GM12875 (cell line): ENCODE results near the gene RNF123.

Source experiments
- H3K4me3 ChIP-seq: one replicate; pipeline ENCODE4 v1.5.1; 2011; ENCODE audit warnings: low read depth, low read length, control low read depth
- TF ChIP-seq, protein P1 (sequence below): IDR thresholded peaks from 2 replicates; pipeline ENCODE4 v1.5.1; 2011; ENCODE audit warnings: low read depth, mild to moderate bottlenecking, control low read depth, inconsistent platforms, low read length, moderate library complexity, borderline replicate concordance; ENCODE audit not compliant: insufficient read depth

Gene RNF123

DNA sequence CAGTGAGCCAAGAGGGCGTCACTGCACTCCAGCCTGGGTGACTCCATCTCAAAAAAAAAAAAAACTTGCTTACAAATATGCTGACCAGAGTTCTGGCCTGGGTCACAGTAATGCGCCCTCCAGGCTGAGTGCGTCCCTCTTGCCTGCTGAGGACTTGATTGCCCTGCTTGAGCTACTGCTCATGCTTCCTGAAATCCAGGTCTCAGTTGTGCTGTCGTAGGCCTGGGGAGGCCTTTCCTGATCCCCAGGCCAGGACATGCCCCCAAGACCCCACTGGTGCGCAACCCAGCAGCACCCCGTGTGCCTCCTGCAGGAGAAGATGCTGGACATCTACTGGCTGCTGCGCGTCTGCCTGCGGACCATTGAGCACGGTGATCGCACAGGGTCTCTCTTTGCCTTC lies 22.8 kb downstream of the RNF123 start:
- TF ChIP-seq, protein P1, sequence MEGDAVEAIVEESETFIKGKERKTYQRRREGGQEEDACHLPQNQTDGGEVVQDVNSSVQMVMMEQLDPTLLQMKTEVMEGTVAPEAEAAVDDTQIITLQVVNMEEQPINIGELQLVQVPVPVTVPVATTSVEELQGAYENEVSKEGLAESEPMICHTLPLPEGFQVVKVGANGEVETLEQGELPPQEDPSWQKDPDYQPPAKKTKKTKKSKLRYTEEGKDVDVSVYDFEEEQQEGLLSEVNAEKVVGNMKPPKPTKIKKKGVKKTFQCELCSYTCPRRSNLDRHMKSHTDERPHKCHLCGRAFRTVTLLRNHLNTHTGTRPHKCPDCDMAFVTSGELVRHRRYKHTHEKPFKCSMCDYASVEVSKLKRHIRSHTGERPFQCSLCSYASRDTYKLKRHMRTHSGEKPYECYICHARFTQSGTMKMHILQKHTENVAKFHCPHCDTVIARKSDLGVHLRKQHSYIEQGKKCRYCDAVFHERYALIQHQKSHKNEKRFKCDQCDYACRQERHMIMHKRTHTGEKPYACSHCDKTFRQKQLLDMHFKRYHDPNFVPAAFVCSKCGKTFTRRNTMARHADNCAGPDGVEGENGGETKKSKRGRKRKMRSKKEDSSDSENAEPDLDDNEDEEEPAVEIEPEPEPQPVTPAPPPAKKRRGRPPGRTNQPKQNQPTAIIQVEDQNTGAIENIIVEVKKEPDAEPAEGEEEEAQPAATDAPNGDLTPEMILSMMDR = no peak
- no peak overlapping the region for H3K4me3 ChIP-seq

DNA sequence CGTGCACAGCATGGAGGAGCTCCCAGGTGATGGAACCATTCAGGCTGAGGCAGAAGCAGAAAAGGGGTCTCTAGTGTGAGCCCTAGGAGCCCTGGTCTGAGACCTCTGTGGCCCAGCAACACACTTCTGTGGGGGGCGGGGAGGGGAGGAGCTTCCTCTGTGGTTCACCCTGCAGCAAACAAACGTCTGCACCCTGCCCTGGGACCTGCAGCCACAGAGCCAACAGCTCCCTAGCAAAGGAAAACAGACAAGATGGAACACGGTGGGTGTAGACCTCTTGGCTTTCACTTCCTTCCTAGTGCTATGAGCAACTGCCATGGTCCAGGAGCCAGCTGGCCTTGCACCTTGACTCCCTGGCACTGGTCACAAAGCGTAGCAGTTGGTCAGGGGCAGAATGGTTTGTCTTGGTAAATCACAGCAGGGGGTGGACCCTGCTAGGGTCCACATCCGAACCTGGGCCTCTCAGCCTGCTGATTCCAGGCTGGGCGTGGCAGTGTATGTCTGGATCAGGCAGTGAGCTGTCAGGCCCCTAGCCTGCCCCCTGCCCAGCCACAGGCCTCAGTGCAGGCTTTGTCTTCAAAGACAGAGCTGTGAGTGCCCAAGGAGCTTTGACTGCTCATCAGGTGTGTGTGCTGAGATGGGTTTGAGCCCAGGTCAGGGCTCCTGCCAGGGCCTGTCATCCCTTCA lies 23.4 kb downstream of the RNF123 start:
- H3K4me3 ChIP-seq = no peak overlapping the region
- TF ChIP-seq, protein P1 = no peak

DNA sequence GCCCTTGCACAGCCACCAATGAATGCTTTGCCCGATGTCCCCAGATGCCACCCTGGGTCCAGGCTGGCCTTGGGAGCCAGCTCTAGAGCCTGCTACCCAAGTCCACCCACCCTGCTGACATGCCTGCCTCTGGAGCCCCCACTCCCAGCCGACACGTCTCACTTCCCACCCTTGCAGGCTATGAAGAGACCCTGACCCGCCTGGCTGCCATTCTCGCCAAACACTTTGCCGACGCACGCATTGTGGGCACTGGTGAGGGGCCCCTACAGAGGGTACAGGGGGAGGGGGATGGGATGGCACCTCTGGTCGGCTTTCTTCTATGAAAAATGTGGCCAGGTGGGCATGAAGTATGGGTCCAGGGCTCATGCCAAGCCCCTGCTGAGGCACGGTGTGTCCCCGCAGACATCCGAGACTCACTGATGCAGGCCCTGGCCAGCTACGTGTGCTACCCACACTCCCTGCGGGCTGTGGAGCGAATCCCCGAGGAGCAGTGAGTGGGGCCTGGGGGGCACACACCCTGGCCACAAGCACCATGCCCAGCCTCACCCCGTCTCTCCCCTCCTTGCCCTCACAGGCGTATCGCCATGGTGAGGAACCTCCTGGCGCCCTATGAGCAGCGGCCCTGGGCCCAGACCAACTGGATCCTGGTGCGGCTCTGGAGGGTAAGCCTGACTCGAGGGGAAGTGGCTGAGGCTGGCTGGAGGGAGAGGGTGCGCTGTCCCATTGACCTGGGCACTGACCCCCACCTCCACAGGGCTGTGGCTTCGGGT lies 24.2 kb downstream of the RNF123 start:
- TF ChIP-seq, protein P1 = no peak
- no peak overlapping the region for H3K4me3 ChIP-seq

DNA sequence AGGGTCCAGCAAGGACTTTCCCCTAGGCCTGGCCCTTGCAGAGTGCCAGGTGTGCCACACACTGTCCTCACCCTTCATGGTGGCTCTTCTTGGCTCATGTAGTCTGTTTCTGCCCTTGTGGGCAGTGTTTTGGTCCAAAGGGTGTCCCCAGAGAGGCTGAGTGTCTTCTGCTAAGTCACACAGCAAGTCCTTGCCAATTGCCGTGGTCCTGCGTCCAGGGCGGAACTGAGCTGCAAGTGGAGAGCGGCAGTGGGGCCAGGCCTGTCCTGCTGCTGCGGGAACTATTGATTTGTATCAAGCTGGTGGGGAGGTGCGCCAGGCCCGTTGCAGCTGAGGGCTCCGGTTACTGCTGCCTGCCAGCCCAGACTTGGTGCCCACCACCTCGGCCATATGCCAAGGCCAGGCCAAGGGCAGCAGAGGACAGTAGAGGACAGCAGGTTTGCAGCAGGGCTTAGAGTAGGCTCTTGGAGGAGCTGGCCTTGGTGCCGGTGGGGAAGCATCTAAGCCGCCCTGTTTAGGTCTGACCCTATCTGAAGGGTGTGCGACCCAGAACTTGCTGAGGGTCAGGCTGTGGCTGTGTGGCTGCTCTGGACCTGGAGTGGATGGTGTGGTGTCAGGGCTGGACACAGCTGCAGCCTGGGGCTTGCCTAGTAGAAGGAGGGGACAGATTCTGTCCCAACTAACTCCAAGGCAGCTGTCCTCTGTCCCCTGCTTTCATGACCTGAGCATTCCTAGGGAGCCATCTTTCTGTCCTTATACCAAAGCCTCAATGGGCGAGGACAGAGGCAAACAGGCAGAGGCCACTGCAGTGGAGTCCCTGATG lies 25.6 kb downstream of the RNF123 start:
- H3K4me3 ChIP-seq = no peak overlapping the region
- TF ChIP-seq, protein P1 = no peak

DNA sequence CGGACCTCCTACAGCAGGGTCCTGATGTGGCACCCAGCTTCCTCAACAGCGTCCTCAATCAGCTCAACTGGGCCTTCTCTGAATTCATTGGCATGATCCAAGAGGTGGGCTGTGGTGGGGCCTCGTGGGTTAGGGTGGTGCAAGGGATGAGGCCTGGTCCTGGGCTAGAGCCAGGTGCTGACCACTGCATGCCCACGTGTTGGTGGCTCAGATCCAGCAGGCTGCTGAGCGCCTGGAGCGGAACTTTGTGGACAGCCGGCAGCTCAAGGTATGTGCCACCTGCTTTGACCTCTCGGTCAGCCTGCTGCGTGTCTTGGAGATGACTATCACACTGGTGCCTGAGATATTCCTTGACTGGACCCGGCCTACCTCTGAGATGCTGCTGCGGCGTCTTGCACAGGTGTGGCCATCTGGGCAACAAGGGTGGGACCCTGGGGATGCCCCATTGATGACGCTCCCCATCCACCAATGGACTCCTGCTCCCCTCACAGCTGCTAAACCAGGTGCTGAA lies 26.3 kb downstream of the RNF123 start:
- no peak overlapping the region for H3K4me3 ChIP-seq
- TF ChIP-seq, protein P1 = no peak

DNA sequence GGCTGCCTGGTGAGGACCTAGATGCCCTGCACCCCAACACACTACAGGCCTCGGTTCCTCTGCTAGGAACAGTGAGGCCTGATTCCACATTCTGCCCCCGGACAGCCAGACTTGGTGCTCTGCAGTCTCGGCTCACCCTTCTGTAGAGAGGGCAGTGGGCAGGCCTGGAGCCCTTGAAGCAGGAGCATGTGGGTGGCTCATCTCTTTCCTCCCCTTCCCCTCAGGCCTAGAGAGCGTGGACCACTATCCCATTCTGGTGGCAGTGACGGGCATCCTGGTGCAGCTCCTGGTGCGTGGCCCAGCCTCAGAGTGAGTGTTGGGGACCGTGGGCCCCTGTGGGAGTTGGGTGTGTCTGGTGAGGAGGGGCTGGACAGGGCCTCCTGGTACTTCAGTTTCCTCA lies 26.8 kb downstream of the RNF123 start:
- no peak overlapping the region for H3K4me3 ChIP-seq
- TF ChIP-seq, protein P1 = no peak
